HepG2 (cell line): ENCODE results near the gene GLYR1. TPM values are rescaled to one million over a fixed set of nuclear protein-coding genes. Genes with fewer than 3 reads are reported as not detected.
A peak's percentile ranks its signal among the peaks of the same experiment; 100 is the strongest.

ENCODE experiments used
- ATM ChIP-seq: fragments of 450-650 bp; IDR thresholded peaks from 2 replicates; pipeline ENCODE4 v1.7.1; 2017; ENCODE audit warnings: mild to moderate bottlenecking, borderline replicate concordance
- DPF2 ChIP-seq: sonication (generic); formaldehyde crosslinking; IDR thresholded peaks from 2 replicates; pipeline ENCODE4 v1.4.0; 2020; ENCODE audit warnings: mild to moderate bottlenecking, low read depth, missing genetic modification reagents, borderline replicate concordance
- HMG20A ChIP-seq: IDR thresholded peaks from 2 replicates; pipeline ENCODE4 v1.6.1; 2016; ENCODE audit warnings: borderline replicate concordance
- HNF4A ChIP-seq: sonication (generic); formaldehyde crosslinking; IDR thresholded peaks from 2 replicates; pipeline ENCODE4 v1.4.0; 2020; ENCODE audit warnings: missing genetic modification reagents
- NCOA2 ChIP-seq: sonication (generic); formaldehyde crosslinking; IDR thresholded peaks from 2 replicates; pipeline ENCODE4 v1.8.0; 2022; ENCODE audit warnings: inconsistent platforms
- POLR2G ChIP-seq: fragments of 200-400 bp; formaldehyde crosslinking; IDR thresholded peaks from 2 replicates; pipeline ENCODE4 v1.6.1; 2018; ENCODE audit warnings: mild to moderate bottlenecking, low read depth, low read length, moderate library complexity
- PREB ChIP-seq: sonication (generic); formaldehyde crosslinking; IDR thresholded peaks from 2 replicates; pipeline ENCODE4 v1.4.0; 2020; ENCODE audit warnings: missing genetic modification reagents
- SP140L ChIP-seq: sonication (generic); formaldehyde crosslinking; IDR thresholded peaks from 2 replicates; pipeline ENCODE4 v1.4.0; 2020; ENCODE audit warnings: missing genetic modification reagents, borderline replicate concordance
- STAT6 ChIP-seq: sonication (generic); formaldehyde crosslinking; IDR thresholded peaks from 2 replicates; pipeline ENCODE4 v1.4.0; 2020; ENCODE audit warnings: missing genetic modification reagents, mild to moderate bottlenecking, borderline replicate concordance
- ZBTB14 ChIP-seq: sonication (generic); formaldehyde crosslinking; IDR thresholded peaks from 2 replicates; pipeline ENCODE4 v1.4.0; 2020; ENCODE audit warnings: missing genetic modification reagents
- ZBTB2 ChIP-seq: sonication (generic); formaldehyde crosslinking; IDR thresholded peaks from 2 replicates; pipeline ENCODE4 v1.8.0; 2022; ENCODE audit warnings: low read depth, missing genetic modification reagents
- ZBTB49 ChIP-seq: sonication (generic); formaldehyde crosslinking; IDR thresholded peaks from 2 replicates; pipeline ENCODE4 v1.4.0; 2020; ENCODE audit warnings: missing genetic modification reagents, borderline replicate concordance
- ZNF256 ChIP-seq: sonication (generic); formaldehyde crosslinking; conservative IDR thresholded peaks from 2 replicates; pipeline ENCODE4 v1.4.0; 2020; ENCODE audit warnings: missing genetic modification reagents
- ZNF343 ChIP-seq: sonication (generic); formaldehyde crosslinking; IDR thresholded peaks from 2 replicates; pipeline ENCODE4 v1.4.0; 2020; ENCODE audit warnings: mild to moderate bottlenecking, missing genetic modification reagents
- ZNF44 ChIP-seq: sonication (generic); formaldehyde crosslinking; IDR thresholded peaks from 2 replicates; pipeline ENCODE4 v1.5.1; 2020; ENCODE audit warnings: mild to moderate bottlenecking, missing genetic modification reagents
- ZNF446 ChIP-seq: sonication (generic); formaldehyde crosslinking; IDR thresholded peaks from 2 replicates; pipeline ENCODE4 v1.5.0; 2020; ENCODE audit warnings: mild to moderate bottlenecking, missing genetic modification reagents
- ZNF496 ChIP-seq: sonication (generic); formaldehyde crosslinking; IDR thresholded peaks from 2 replicates; pipeline ENCODE4 v1.8.1; 2023; ENCODE audit warnings: mild to moderate bottlenecking, moderate library complexity, missing genetic modification reagents; ENCODE audit not compliant: insufficient replicate concordance
- ZNF501 ChIP-seq: sonication (generic); formaldehyde crosslinking; IDR thresholded peaks from 2 replicates; pipeline ENCODE4 v1.5.1; 2020; ENCODE audit warnings: mild to moderate bottlenecking, moderate library complexity, missing genetic modification reagents
- ZNF543 ChIP-seq: sonication (generic); formaldehyde crosslinking; IDR thresholded peaks from 2 replicates; pipeline ENCODE4 v1.4.0; 2020; ENCODE audit warnings: mild to moderate bottlenecking, missing genetic modification reagents
- ZNF660 ChIP-seq: sonication (generic); formaldehyde crosslinking; IDR thresholded peaks from 2 replicates; pipeline ENCODE4 v1.5.1; 2020; ENCODE audit warnings: mild to moderate bottlenecking, low read depth, missing genetic modification reagents, borderline replicate concordance
- ZNF678 ChIP-seq: sonication (generic); formaldehyde crosslinking; IDR thresholded peaks from 2 replicates; pipeline ENCODE4 v1.4.0; 2020; ENCODE audit warnings: mild to moderate bottlenecking, missing genetic modification reagents
- polyA plus RNA-seq, 8 experiments: library from polyadenylated mRNA; depleted of rRNA in 3 of 8; stranded (reverse) in 7 of 8; unstranded in 1 of 8; fragments of >200 nt; fragmentation: Illumina TruSeq in 4 of 8; extraction: Trizol in 4 of 8; gene quantifications; 2 replicates each; pipeline versions ENCODE4 v1.2.1 to v1.2.3, GENCODE V29; 2011 to 2016; ENCODE audit warnings: low read depth in 4 of 8, missing spikeins in 1 of 8, mixed read lengths in 1 of 8; ENCODE audit not compliant: insufficient read depth in 1 of 8
- total RNA-seq, 5 experiments: library from RNA; depleted of rRNA; stranded (reverse); fragments of >200 nt; fragmentation: Illumina TruSeq; extraction: Trizol; gene quantifications; 2 replicates each; pipeline ENCODE4 v1.2.3, GENCODE V29; 2016; ENCODE audit warnings: low read depth in 1 of 5

Gene GLYR1
- total and polyA plus RNA-seq, 2 of the 13 experiments (the other 11 are each of a cell fraction or from before 2014, with no cell fraction given) = 28.3 to 48.7 TPM

GRCh38 chr16:4800290-4801041 is 46.6 kb downstream of the GLYR1 start (continued):
- TF ChIP-seq ATM (no peak), DPF2 (no peak), ZNF446 (no peak), ZBTB2 (CRISPR knock-in tag) (no peak), STAT6 (CRISPR knock-in tag) (no peak), HMG20A (CRISPR knock-in tag) (no peak), ZBTB49 (CRISPR knock-in tag) (no peak), HNF4A (CRISPR knock-in tag) (peak; percentile 40; the same call in 1 of the 2 replicates), NCOA2 (CRISPR knock-in tag) (no peak), POLR2G (peak; percentile 43; the same call in 1 of the 2 replicates), ZNF496 (CRISPR knock-in tag) (no peak), ZNF660 (CRISPR knock-in tag) (no peak), ZNF678 (no peak), ZNF256 (CRISPR knock-in tag) (no peak), ZNF44 (no peak), ZBTB14 (CRISPR knock-in tag) (no peak), PREB (CRISPR knock-in tag) (no peak), ZNF501 (CRISPR knock-in tag) (0 out of 2 replicates have a peak, but pooled peaks have one; percentile 35), ZNF343 (CRISPR knock-in tag) (no peak), SP140L (CRISPR knock-in tag) (no peak), ZNF543 (no peak)
